ENCODE data around the gene MUSTN1. TPM values are rescaled to one million over a fixed set of nuclear protein-coding genes. Genes with fewer than 3 reads are reported as not detected.
A peak's percentile ranks its signal among the peaks of the same experiment; 100 is the strongest.

Gene MUSTN1
- total and polyA plus RNA-seq, 2 experiments from 2014 or later, result 0.27 to 1.8 TPM

GRCh38 chr3:52829482-52829881 is 5.3 kb downstream of the MUSTN1 start:
- no peak overlapping the region for H3K27ac ChIP-seq
- H3K4me1 ChIP-seq (ENCODE audit: insufficient read depth), result peaks cover 6% of the 10 kb centered on the region
- no peak overlapping the region for H3K4me2 ChIP-seq
- H4K20me1 ChIP-seq (ENCODE audit: insufficient read depth, poor library complexity, severe bottlenecking), result no peaks in the 10 kb centered on the region
- no peaks in the 10 kb centered on the region for H3K27me3 ChIP-seq
- H3K4me3 ChIP-seq, result no peak overlapping the region
- H3K36me3 ChIP-seq (replicated peaks; ENCODE audit: insufficient read depth, low read depth), result no peaks in the 10 kb centered on the region
- no peaks in the 10 kb centered on the region for H3K9me3 ChIP-seq (ENCODE audit: low read depth)
- no peak for TF ChIP-seq EZH2 (IDR thresholded peaks at IDR 0.05; ENCODE audit: borderline replicate concordance)
- no peak for TF ChIP-seq CTCF (IDR thresholded peaks at IDR 0.05; ENCODE audit: poor library complexity)
- no peak for TF ChIP-seq EZH2phosphoT487 (IDR thresholded peaks at IDR 0.05; ENCODE audit: low read depth, severe bottlenecking, unreplicated experiment)
- 82% methylated on average over 3 of the region's 3 CpGs for WGBS (ENCODE audit: low lambda C conversion rate, missing lambda C conversion rate)
- no peaks in the 10 kb centered on the region for H3K79me2 ChIP-seq
- no peak for DNase-seq (ENCODE audit: low spot score)
- H3K9me2 ChIP-seq (replicated peaks; ENCODE audit: insufficient read depth), result no peaks in the 10 kb centered on the region
- H2AFZ ChIP-seq, result no peak overlapping the region

GRCh38 chr3:52827866-52828376 is 6.9 kb downstream of the MUSTN1 start:
- H2AFZ ChIP-seq, result no peak overlapping the region
- DNase-seq (ENCODE audit: low spot score), result peak; percentile 67
- no peaks in the 10 kb centered on the region for H3K9me2 ChIP-seq (replicated peaks; ENCODE audit: insufficient read depth)
- no peaks in the 10 kb centered on the region for H4K20me1 ChIP-seq (ENCODE audit: insufficient read depth, poor library complexity, severe bottlenecking)
- H3K4me1 ChIP-seq (ENCODE audit: insufficient read depth), result peaks cover 6% of the 10 kb centered on the region
- H3K79me2 ChIP-seq, result no peaks in the 10 kb centered on the region
- no peaks in the 10 kb centered on the region for H3K27me3 ChIP-seq
- H3K4me2 ChIP-seq, result no peak overlapping the region
- 65% methylated on average over 10 of the region's 10 CpGs for WGBS (ENCODE audit: low lambda C conversion rate, missing lambda C conversion rate)
- TF ChIP-seq CTCF (IDR thresholded peaks at IDR 0.05; ENCODE audit: poor library complexity), result peak; percentile 25
- no peak for TF ChIP-seq EZH2 (IDR thresholded peaks at IDR 0.05; ENCODE audit: borderline replicate concordance)
- no peak overlapping the region for H3K4me3 ChIP-seq
- no peaks in the 10 kb centered on the region for H3K9me3 ChIP-seq (ENCODE audit: low read depth)
- H3K27ac ChIP-seq, result peak overlapping the region; percentile 71
- H3K36me3 ChIP-seq (replicated peaks; ENCODE audit: insufficient read depth, low read depth), result no peaks in the 10 kb centered on the region

- Histone ChIP-seq H3K4me1 (ENCODE audit: insufficient read depth) (peaks cover 6% of the 10 kb centered on the region), H4K20me1 (ENCODE audit: insufficient read depth, poor library complexity, severe bottlenecking) (no peaks in the 10 kb centered on the region), H3K9me3 (ENCODE audit: low read depth) (no peaks in the 10 kb centered on the region), H3K4me3 (no peak overlapping the region), H3K79me2 (no peaks in the 10 kb centered on the region), H2AFZ (no peak overlapping the region), H3K36me3 (replicated peaks; ENCODE audit: insufficient read depth, low read depth) (no peaks in the 10 kb centered on the region), H3K4me2 (no peak overlapping the region), H3K27me3 (no peaks in the 10 kb centered on the region), H3K9me2 (replicated peaks; ENCODE audit: insufficient read depth) (no peaks in the 10 kb centered on the region), H3K27ac (peak overlapping the region; percentile 71)
- TF ChIP-seq CTCF (IDR thresholded peaks at IDR 0.05; ENCODE audit: poor library complexity) (no peak), EZH2 (IDR thresholded peaks at IDR 0.05; ENCODE audit: borderline replicate concordance) (no peak), EZH2phosphoT487 (IDR thresholded peaks at IDR 0.05; ENCODE audit: low read depth, severe bottlenecking, unreplicated experiment) (no peak)
- peak; percentile 31 for DNase-seq (ENCODE audit: low spot score)
- WGBS (ENCODE audit: low lambda C conversion rate, missing lambda C conversion rate), result 60% methylated on average over 9 of the region's 9 CpGs
Observed at GRCh38 chr3:52827441-52827840, 7.4 kb downstream of the MUSTN1 start.

GRCh38 chr3:52824037-52824436 is 10.8 kb downstream of the MUSTN1 start:
- H2AFZ ChIP-seq, result no peak overlapping the region
- H3K4me2 ChIP-seq, result no peak overlapping the region

More at GRCh38 chr3:52824037-52824436, 10.8 kb downstream of the MUSTN1 start:
- Histone ChIP-seq H3K79me2 (no peaks in the 10 kb centered on the region), H3K9me3 (ENCODE audit: low read depth) (no peaks in the 10 kb centered on the region), H4K20me1 (ENCODE audit: insufficient read depth, poor library complexity, severe bottlenecking) (no peaks in the 10 kb centered on the region), H3K9me2 (replicated peaks; ENCODE audit: insufficient read depth) (no peaks in the 10 kb centered on the region), H3K27ac (no peak overlapping the region), H3K36me3 (replicated peaks; ENCODE audit: insufficient read depth, low read depth) (no peaks in the 10 kb centered on the region), H3K4me3 (no peak overlapping the region), H3K27me3 (no peaks in the 10 kb centered on the region), H3K4me1 (ENCODE audit: insufficient read depth) (peaks cover 4% of the 10 kb centered on the region)
- 92% methylated on average over 10 of the region's 10 CpGs for WGBS (ENCODE audit: low lambda C conversion rate, missing lambda C conversion rate)
- no peak for DNase-seq (ENCODE audit: low spot score)
- TF ChIP-seq EZH2phosphoT487 (IDR thresholded peaks at IDR 0.05; ENCODE audit: low read depth, severe bottlenecking, unreplicated experiment), result no peak
- TF ChIP-seq EZH2 (IDR thresholded peaks at IDR 0.05; ENCODE audit: borderline replicate concordance), result no peak
- TF ChIP-seq CTCF (IDR thresholded peaks at IDR 0.05; ENCODE audit: poor library complexity), result no peak

All from hepatocyte (in vitro differentiated cells).